8988T (cell line): ENCODE measurements around the gene CSNK2A1.
A peak's percentile ranks its signal among the peaks of the same experiment; 100 is the strongest.
"Not testable (repeated sequence)": the region's sequence is repeated elsewhere in the genome, so short reads cannot be mapped to it uniquely, and the experiment has no call there.

Source experiments
- DNase-seq: peaks from one replicate; pipeline ENCODE4 v3.0.0; 2011

CSNK2A1 gene

DNA sequence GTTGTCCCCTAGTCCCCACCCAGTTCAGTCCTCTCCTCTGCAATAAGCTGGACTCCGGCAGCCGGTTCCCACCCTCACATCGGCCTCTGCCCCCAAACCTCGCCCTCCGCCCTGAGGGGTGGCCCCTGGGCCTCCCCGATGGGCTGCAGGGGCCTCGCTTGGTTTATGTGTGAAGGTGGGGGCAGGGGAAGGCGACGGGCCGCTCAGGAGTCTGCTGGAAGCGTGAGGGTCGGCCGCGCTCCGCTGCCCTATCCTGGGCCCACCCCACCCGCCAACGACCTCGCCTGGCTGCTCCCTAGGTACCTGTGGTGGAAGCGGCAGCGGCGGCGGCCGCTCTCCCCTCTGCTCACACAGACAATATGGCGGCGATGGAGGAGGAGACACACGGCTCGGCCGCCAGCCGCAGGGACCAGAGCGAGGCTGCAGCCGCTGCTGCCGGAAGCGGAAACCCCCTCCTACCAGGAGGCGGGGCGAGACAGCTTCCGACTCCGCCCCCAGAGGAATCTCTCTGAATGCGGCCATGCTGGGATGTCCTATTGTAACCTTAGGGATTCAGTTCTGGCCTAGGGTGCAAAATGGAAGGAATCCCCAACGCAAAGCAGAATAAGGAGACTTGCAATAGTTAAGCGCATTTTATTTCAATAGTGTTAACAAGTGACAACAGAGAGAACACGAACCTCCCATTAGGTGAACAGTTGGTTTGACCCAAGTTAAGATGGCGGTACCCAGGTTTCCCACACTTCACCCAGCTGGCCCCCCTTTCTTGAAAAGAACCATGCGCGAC, at the start of gene CSNK2A1:
CSNK2A1 (minus strand) TSS at position 422 of the 784 bp plus-strand sequence. CDS start 35,239 bp downstream, outside the sequence.
- DNase-seq: peak; percentile 90

GRCh38 chr20:592506-592905, 48.9 kb upstream of the CSNK2A1 start:
- no peak for DNase-seq

- no peak for DNase-seq
Observed at GRCh38 chr20:591941-592340, 48.4 kb upstream of the CSNK2A1 start.

GRCh38 chr20:588932-589672, 45.5 kb upstream of the CSNK2A1 start:
- DNase-seq: no peak

DNA sequence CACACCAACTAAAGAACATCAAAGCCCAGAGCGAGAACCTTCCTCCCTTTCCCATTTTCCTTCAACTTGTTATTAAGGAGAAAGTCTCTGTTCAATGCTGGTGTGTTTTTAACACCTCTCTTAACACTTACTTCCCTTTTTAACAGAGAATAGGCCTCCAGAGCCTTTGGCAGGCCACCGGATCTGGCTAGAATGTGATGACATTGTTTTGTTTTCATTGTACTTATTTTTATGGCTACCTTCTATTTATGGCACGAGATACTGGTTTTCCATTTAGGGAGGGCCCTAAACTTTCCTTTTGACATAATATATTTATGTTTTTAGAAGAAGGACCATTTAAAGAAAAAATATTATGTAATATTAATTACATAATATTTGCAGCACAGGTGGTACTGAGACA, 44.9 kb upstream of the CSNK2A1 start:
- DNase-seq: no peak

DNA sequence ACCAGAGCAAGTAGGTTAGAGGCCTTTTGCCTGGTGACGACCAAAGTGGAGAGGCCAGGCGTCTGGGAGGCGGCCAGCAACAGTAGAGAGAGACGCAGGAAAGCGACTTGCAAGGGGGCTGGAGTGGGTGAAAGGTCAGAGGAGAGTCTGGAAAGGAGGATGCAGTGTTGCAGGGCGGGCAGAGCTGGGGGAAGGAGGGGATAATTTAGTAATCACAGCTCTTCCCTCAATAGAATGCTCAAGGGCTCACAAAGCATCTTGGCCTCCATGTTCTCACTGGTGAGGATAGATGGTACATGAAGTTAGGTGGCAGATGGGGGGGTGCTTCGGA, 41.3 kb upstream of the CSNK2A1 start:
- no peak for DNase-seq

DNA sequence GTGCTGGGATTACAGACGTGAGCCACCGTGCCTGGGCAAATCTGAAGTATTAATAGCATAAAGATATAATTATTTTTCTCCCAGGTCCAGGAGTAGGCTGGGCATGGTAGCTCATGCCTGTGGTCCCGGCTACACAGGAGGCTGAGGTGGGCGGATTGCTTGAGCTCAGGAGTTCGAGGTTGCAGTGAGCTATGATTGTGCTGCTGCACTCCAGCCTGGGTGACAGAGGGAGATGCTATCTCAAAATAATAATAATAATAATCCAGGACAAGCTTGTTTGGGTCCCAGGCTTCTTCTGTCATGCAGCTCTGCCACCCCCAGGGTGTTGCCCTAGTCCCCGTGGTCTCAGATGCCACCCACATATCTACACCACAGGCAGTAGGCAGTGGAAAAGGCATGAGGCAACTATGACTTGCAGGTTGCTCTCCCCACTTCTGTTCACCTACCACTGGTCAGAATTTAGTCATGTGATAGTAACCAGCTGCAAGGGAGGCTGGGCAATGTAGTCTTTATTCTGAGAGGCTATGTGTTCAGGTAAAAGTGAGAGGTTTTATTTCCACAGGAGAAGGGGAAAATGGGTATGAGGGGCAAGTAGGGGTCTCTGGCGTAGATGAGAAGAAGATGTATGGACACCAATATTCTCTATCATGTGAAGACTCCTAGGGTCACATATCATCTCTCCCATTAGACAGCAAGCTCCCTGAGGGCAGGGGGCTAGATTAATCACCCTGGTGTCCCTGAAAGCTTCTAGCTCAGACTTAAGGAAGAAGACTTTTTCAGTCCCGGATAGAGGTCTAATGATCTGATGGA, 40.8 kb upstream of the CSNK2A1 start:
- DNase-seq: no peak

DNA sequence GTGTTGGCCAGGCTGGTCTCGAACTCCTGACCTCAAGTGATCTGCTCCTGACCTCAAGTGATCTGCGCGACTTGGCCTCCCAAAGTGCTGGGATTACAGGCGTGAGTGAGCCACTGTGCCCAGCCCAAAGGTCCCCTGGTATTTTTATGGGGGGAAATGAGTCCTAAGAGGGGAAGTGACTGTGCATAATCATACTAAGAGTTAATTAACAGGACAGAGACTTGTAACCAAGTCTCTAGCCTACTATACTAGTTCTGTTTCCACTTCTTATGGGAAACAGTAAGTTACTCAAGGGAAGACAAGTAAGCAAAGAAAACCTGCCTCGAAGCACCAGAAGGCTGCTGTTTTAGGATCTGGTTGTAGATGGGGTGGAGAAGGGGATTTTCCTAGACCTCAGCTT, 38.6 kb upstream of the CSNK2A1 start:
- no peak for DNase-seq

GRCh38 chr20:578940-579690, 35.5 kb upstream of the CSNK2A1 start:
- not testable (repeated sequence) for DNase-seq

GRCh38 chr20:577167-577791, 33.7 kb upstream of the CSNK2A1 start:
- no peak for DNase-seq

GRCh38 chr20:576156-576555, 32.6 kb upstream of the CSNK2A1 start:
- no peak for DNase-seq

GRCh38 chr20:575230-575629, 31.6 kb upstream of the CSNK2A1 start:
- no peak for DNase-seq

DNA sequence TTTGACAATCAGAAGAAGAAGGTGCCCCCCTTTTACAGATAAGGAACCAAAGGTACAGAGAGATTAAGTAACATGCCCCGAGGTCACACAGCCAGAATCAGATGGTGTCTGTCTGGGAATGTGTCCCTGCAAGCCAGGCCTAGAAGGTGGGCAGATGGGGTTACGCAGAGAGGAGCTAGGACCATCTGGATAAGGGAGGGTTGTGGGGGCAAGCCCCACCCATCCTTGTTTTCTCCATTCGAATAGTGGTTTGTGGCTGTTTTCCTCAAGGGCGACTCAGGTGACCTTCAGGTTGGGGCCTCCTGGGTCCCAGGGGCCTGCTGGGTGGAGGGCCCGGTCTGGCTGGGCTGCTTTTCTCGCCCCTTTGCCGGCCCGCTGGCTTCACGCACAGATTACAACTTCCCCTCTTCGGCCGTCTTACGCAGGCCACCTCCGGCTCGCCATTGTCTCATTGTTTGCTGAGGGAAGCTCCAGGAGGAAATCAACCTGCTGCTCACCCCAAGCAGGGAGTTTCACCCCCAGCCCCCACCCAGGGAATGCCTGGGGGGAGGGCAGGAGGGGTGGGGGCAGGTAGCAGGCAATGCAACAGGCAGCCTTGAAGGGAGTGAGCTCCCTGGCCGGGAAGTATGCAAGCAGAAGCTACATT, 30.8 kb upstream of the CSNK2A1 start:
- no peak for DNase-seq

GRCh38 chr20:573414-574296, 30.1 kb upstream of the CSNK2A1 start:
- DNase-seq: no peak

DNA sequence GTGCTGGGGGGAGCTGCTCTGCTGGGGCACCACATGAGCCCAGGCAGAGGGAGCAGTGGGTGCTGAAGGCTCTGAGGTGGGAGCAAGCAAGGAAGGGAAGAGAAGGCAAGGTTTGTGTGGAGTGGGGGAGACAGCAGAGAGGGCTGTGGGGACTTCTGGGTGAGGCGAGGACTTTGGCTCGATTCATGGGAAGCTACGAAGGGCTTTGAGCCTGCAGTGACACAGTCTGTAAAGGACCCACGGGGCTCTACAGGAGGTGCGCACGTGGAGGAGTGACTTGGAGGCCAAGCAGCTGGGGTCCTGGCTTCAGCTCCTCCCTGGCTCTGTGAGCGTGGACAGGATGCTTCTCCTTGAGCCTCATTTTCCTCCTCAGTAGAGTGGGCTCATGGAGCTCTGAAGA, 29.1 kb upstream of the CSNK2A1 start:
- DNase-seq: no peak

DNA sequence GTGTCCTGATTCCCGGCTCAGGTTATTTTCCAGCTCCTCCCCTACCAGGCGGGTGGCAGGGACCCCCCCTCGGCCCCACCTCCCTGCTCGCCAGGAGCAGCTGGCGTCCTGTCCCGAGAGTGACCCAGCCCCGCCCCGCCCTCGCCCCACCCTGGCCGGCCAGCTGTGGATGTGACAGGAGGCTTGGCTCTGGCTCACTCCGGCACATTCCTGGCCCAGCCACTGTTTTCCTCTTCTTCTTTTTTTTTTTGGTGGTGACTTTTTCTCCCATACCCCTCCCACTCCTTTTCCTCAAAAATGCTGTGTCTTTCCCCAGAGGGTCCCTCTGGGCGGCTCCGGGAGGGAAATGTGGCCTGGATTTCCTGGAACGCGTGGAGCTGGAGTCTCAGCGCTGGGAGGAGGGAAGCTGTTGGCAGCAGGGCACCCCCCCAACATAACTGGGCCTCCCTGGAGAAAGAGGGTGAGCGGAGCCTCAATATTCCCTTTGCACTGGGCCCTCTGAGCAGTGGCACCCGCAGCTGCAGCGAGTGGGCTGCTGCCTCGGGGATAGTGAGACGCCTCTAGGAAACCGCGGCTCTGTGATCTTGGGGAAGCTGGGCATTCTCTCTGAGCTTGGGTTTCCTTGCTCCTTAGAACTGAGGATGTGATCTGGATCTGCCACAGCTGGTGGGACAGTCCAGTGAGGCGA, 28.3 kb upstream of the CSNK2A1 start:
- no peak for DNase-seq

- DNase-seq: no peak
Observed at GRCh38 chr20:568673-569415, 25.3 kb upstream of the CSNK2A1 start.

- DNase-seq: no peak
Observed at GRCh38 chr20:568097-568652, 24.6 kb upstream of the CSNK2A1 start.

DNA sequence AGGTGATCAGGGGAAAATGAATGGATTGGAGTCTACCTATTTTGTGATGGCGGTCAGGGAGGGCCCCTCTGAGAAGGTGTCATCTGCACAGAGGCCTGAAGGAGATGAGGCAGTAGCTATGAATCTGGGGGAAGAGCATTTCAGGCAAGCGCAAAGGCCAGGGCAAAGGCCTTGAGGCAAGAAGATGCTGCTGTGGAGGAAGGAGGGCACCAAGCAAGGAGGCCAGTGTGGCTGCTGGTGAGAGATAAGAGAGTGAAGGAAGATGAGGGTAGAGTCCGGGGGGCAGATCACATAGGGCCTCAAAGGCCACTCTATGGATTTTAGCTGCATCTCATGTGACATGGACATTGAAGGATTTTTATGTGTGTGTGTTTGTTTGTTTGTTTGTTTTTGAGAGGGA, 20.6 kb upstream of the CSNK2A1 start:
- DNase-seq: no peak
